Measurements from ENCODE around the gene ATXN3.

ATXN3 gene

DNA sequence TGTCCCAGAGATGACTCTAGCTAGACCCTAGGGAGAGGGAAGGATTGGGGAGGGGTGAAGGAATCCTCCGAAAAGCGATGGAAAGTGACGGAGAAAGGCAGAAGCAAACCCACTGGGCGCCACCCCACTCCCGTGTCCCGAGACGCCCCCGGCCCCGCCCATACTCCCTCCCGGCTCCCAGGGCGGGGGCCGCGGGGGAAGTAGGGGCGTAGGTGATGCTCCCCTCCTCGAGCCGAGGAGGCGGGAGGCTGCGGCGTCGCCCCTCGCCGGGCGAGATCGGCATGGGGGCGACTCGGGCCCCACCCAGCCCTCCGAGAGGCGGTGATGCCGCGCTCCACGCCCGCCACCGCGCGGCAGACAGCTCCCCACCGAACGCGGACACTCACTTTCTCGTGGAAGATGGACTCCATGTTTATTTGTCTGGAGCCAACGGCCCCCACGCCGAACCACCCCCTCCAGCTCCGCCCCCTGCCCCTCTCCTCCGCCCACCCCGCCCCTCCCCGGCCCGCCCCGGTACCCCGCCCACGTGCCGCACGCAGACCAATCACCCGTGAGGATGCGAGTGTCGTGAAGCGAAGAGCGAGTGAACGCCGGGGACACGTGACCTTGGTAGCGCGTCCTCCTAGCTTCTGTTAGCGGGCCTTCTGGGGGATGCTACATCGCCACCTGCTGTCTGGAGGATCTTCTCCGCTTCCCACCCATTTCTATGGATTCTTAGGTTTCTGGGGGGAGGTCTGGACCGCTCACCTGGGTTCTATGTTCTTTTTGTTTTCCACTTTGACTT, at the start of gene ATXN3:
ATXN3 (minus strand) TSS at position 440 of the 784 bp plus-strand sequence; CDS start at position 410, 30 bp downstream.
- DNase-seq (ENCODE audit: low read depth in 2 of 2), result peak; percentile 97 to 98

DNA sequence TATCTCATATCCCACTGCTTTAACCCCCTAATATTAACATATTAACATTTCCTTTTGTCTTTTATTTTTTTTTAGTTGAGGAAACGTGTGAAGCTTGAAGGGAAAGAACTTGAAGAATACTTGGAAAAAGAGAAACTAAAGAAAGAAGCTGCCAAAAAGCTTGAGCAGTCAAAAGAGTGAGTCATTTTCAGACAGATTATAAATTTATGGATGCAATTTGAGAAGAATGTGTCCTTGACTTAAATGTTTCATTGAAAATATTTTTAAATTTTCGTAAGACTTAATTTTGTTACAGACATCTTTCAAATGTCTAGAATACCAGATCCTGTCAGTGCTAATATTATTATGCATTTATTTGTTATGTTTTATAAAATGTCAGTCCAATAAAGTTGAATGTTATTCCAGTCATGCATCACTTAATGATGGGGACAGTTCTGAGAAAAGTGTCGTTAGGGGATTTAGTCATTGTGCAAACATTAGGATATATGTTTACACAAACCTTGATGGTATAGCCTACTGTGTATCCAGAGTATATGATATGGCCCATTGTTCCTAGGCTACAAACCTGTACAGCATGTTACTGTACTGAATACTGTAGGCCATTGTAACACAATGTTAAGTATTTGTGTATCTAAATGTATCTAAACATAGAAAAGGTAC, 48.0 kb upstream of the ATXN3 start:
- DNase-seq (ENCODE audit: low read depth in 2 of 2), result no peak

DNA sequence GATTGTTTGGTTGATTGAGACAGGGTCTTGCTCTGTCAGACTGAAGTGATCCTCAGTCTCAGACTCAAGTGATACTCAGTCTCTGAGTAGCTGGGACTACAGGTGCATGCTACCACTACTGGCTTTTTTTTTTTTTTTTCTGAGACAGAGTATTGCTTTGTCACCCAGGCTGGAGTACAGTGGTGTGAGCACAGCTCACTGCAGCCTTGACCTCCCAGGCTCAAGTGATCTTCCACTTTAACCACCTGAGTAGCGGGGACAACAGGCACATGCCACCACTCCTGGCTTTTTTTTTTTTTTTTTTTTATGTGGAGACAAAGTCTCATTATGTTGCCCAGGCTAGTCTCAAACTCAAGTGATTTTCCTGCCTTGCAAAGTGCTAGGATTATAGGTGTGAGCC, 47.2 kb upstream of the ATXN3 start:
- DNase-seq (ENCODE audit: low read depth in 2 of 2), result no peak

DNA sequence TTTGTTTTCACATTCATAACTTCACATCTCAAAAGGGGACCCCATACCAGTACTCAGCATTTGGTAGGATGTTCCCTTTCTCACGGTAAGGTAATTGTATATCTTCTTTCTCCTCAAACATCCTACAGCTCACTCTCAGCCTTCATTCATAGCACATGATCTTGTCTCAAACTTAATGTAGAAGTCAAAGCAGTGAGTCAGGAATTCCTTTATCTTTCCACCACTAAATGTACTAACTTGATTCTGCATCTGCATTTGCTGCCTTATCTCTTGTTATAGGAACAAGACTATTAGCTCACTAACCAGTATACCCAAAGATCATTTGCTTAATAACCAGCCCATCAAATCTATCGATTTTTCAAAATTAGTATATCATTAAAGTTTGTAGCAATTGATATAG, 38.3 kb upstream of the ATXN3 start:
- no peak for DNase-seq (ENCODE audit: low read depth in 2 of 2)

DNA sequence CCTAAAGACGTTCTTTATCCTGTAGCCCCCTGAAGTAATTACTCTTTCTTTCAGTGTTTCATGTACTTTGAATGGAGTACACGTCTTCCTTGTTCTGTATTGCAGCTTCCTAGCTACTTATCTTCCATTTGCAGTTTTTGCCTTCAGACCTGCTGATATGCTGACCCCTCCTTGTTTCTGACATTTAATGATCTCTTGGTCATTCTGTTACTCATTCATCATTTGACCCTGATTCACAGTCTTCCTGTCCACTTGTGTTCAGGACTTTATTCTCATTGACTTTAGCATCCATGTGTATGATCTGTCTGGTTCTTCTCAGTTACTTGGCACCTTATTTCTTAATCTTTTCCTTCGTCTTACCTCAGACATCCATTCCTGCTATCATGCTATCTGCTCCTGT, 37.6 kb upstream of the ATXN3 start:
- no peak for DNase-seq (ENCODE audit: low read depth in 2 of 2)

DNA sequence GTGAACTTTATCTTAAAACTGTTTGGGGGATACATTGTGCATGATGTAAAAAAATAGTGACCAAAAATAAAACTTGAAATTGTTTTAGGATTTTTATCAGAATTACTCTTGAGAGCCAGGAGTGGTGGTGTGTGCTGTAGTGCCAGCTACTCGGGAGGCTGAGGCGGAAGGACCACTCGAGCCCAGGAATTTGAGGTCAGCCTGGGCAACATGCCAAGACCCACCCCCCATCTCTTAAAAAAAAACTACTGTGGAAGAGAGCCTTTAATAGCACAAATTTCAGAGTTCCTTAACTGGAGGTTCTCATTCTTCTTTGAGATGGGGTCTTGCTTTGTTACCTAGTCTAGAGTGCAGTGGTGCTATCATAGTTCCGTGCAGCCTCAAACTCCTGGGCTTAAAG, 36.9 kb upstream of the ATXN3 start:
- DNase-seq (ENCODE audit: low read depth in 2 of 2), result no peak

DNA sequence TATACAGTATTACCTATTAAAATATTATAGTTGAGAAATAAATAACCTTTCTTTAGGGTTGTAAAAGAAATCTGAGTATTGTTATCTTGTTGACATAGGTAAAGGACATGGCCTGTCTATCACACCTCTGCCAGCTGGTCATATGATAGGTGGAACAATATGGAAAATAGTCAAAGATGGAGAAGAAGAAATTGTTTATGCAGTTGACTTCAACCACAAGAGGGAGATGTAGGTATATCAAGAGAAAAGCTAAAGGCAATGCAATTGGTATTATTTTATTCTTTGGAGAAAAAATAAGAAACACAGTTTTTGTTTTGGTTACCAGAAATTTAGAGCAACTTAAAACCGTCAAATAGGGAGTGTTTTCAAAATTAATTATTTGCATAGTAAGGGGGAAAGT, 28.9 kb upstream of the ATXN3 start:
- peak in 1 of 2 experiments; percentile 19 for DNase-seq (ENCODE audit: low read depth in 2 of 2)

DNA sequence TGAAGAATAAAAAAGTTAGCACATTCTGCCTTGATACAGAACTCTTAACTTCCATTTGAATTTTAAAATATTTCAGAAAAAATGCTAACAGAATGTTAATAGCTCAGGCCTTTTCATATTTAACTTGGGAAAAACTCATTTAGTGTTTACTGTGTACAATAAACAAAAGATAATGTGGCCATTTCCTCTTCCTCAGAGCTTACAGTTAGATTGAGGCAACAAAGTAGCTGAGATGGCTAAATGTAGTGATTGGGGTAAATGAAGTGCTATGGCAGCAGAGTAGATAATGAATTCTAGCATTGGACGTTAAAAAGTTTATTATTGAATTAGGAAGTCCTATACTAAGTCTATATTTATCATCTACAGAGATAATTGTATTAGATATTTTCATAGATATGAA, 28.1 kb upstream of the ATXN3 start:
- DNase-seq (ENCODE audit: low read depth in 2 of 2), result no peak

DNA sequence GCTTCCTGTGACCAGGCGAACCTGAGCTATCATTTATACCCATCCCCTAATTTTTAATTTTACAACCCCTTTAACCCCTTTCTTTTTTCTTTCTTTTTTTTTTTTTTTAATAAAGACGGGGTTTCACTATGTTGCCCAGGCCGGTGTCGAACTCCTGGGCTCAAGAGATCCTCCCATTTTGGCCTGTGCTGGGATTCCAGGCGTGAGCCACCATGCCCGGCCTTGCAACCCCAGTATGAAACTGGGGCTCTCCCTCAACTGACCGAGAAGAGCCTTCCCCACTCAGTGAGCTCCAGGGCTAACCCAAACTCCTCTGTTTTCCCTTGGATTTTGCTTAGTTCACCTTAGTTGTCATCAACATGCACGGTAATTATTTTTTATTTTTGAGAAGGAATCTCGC, 16.4 kb upstream of the ATXN3 start:
- DNase-seq (ENCODE audit: low read depth in 2 of 2), result no peak

DNA sequence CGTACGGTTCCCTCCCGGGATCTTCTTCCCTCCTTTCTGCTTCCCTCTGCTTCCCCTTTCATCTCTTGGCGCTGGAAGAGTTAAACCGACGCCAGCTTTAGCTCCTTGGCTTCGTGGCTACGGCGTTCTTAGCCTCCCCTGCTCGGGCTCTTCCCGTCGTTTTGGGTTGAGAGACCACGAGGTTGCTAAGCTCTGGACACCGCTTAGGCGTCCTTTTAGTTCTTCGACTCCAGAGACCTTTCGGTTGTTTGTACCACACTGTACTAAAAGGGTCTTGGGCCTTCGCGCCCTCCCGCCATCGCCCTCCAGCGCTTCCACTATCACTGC, 15.9 kb upstream of the ATXN3 start:
- DNase-seq (ENCODE audit: low read depth in 2 of 2), result peak in 1 of 2 experiments; percentile 5

DNA sequence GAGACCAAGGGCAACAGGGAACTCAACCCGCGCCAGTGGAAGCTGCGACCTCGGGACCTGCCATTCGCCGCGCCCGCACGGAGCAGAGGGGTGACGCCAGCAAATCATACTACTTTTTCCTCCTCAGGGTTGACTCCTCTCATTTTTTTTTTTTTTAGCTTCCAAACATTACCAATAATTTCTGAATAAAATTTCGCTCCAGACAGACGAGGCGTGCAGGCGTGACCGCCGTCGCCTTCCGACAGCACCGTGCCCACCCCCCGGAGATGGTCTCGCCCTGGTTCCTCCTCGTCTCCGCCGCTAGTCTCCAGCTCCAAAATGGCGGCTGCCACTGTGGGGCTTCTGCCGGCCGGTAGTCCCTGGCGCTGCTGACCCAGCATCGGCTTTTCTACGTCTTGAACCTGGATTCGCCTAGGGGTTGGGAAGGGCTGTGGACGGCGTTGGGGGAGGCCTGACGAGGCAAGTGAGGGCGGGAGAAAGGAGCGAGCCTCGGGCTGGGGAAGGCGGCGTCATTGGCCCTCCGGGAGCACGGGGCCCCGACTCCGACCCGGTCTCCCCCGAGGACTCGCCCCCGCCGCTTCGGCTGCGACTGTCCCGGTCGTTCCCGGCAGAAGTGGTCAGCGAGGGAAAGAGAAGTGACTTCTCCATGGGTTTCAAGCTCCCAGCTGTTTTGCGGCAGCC, 15.4 kb upstream of the ATXN3 start, which contains the start of the genes CPSF2 and NDUFB1:
CPSF2 (plus strand) TSS at position 300 of the 681 bp plus-strand sequence. CDS start 9,016 bp downstream, outside the sequence.
NDUFB1 (minus strand) TSS at position 37 of the 681 bp plus-strand sequence. CDS start 4,069 bp downstream, outside the sequence.
- DNase-seq (ENCODE audit: low read depth in 2 of 2), result peak; percentile 54 to 56

DNA sequence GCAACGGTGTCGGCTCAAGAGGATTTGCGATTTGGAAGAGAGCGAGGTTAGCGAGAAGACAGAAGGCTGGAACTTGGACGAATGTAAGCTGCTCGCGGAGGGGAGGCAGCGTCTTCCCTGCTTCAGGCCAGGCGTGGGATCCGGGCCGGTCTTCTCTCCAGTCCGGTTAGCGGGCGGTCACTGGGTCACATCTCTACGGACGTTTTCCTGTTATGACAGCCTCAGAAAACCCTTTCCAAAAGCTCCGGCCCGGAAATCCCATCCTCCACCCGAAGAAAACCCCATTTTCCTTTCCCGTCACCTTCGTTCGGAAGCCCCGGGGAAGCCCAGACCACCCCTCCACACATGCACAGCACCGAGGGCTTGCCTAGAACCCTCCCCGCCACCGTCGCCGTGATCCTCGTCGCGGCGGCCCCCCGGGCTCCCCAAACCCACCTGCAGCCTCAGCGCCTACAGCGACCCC, 14.9 kb upstream of the ATXN3 start:
- peak in 1 of 2 experiments; percentile 5 for DNase-seq (ENCODE audit: low read depth in 2 of 2)

DNA sequence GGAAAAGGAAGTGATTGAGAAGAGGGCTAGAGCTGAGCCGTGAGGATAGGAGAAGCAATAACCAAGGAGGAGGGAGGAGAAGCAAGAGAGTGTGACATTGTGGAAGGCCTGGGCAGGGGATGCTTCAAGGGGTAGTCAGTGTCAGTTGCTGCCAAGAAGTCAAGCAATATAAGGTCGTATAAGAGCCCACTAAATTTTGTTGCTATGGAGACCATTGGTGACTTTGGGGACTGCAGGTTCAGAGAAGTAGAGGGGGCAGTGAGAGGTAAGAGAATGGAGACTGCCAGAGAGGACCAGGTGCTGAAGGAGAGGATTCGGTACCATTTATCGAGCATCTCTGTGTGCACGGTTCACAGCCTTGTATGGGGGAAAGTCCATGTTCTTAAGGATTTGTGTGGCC, 3.1 kb upstream of the ATXN3 start:
- DNase-seq (ENCODE audit: low read depth in 2 of 2), result no peak

DNA sequence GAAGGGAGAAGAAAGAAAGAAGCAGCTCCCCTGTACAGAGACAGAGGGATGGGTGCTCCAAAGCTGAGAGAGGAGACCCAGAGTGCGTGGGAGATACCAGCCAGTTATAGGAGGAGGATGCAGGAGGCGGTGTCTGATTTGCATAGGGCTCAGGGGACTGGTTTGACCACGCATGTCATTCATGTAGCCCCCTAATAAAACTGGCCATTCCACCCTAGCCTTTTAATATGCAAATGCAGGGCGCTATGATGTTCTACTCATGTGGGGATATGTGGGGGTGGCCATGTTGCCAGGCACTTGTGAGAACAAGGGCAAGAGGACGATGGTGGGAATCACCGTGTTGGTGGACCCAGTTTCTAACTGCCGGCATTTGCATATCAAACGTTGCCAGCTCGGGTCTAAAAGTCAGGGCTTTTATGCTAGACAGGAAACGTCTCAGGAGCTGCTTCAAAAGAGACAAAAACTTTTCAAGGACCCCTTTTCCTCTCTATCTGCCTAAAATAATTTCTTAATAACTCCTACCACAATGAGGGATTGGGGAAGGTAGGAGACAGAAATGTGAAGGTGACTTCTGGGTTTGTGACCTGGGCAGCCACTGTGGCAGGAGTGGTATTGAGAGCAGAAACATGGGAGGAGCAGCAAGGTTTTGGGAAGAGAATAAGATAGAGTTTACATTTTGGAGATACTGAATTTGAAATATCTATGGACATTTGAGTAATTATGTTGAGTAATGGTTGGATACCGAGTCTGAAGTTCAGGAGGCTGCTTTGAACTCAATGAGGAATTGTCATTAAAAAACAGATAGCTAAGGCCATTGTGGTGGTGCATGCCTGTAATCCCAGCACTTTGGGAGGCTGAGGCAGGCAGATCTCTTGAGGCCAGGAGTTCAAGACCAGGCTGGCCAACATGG, 2.2 kb upstream of the ATXN3 start:
- DNase-seq (ENCODE audit: low read depth in 2 of 2), result no peak

DNA sequence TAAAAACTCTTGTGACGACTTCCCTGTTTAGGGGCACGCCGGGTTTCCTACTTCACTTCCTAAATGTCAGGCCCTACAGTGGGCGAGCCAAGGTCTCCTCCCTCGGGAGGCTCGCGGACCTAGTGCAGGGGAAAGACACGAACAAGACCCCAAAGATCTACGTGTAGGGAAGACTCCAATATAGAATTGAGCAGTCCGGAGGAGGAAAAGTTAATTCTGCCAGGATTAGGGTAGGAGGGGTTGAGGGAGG, 564 bp downstream of the ATXN3 start:
- DNase-seq (ENCODE audit: low read depth in 2 of 2), result peak in 1 of 2 experiments; percentile 15

DNA sequence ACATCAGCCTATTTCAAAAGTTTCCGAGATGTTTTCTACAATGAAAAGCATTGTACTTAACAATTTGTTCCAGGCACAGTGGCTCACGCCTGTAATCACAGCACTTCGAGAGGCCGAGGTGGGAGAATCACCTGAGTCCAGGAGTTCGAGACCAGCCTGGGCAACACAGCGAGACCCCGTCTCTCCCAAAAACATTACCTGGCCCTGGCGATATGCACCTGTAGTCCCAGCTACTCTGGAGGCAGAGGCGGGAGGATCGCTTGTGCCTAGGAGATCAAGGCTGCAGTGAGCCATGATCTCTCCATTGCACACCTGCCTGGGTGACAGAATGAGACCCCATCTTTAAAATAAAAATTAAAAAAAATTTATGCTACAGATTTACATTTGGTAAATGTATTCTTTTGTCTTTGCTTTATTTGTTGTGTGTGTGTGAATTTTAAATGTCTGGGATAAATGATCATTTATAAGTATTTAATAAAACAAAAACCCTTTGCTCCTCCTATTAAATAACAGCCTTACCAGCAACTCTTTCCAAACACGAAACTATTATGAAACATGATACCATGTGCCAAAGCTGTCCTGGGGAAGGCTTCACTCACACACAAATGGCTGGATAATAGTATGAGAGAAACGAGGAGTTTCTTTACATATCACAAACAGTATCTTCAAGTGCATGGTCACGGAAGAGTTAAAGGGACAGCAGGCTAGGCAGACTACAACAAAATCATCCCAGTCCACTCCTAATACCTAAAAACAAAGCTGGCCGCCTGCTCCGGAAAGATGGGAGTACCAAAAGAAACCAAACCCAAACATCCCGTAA, 1.1 kb downstream of the ATXN3 start:
- DNase-seq (ENCODE audit: low read depth in 2 of 2), result peak in 1 of 2 experiments; percentile 2

DNA sequence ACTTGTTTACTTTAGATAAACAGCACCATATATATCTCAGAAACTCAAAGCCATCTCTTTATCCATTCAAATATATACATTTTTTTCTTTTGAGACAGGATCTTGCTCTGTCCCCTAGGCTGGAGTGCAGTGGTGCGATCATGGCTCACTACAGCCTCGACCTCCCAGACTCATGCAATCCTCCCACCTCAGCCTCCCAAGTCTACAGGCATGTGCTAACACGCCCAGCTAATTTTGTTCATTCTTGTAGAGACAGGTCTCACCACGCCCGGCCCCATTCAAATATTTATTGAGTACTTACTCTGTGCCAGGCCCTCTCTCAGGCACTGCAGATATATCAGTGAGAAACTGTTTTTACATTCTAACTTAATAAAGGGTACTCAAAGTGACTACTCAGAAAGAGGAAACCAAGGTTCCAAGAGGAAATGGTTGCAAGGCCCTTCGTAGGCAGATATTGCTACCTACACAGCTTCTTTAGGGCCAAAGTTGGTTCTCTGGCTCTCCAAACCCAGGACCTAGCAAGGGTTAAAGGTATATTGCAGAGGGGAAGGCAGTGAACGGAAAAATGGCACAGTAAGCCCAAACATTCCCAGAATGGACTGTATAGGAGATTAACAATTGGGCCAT, 2.9 kb downstream of the ATXN3 start:
- DNase-seq (ENCODE audit: low read depth in 2 of 2), result no peak

DNA sequence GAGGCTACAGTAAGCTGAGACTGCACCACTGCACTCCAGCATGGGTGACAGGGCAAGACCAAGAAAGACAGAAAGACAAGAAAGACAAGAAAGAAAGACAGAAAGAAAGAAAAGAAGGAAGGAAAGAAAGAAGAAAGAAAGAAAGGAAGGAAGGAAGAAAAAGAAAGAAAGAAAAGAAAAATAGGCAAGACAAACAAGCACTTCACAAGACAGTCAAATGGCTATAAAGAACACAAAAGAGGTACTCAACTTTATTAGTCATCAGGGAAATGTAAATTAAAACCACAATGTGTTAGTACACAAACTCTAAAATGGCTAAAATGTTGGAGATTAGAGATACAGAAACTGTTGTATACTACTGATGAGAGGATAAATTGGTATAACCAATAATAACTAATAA, 6.6 kb downstream of the ATXN3 start:
- no peak for DNase-seq (ENCODE audit: low read depth in 2 of 2)

DNA sequence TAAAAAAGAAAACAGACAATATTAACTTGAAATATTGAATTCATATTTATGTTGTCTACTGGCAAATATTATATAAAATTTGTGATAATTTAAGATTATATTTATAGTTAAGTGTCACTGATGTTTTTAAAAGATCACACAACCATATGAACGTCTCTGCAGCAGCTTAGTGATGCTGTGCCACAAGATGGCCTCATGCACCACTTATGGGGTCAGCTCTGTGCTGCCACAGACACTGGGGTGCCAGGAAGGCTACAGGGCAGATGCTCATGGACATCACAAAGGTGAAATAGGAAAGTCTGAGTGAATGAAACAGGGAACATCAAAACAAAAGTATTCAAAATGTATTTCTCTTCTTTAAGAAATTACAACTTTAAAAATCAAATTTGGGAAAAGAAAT, 13.1 kb downstream of the ATXN3 start:
- no peak for DNase-seq (ENCODE audit: low read depth in 2 of 2)

DNA sequence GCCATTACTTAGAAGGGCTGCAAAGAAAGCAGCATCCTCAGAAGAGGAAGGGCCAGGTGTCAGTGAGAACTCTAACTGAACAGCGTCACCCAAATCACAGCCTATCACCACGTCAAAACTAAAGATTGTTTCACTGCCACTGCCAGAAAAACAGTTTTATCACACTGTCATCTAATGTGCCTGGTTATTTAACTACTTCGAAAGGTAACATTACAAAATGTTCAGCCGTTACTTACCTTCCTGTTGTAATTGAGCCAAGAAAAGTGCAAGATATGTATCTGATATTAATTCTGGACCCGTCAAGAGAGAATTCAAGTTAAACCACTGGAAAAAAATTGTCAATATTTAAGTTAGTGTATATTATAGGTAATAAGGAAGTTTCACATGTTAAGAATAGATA, 17.9 kb downstream of the ATXN3 start:
- no peak for DNase-seq (ENCODE audit: low read depth in 2 of 2)
